ACC112 (cell line): Measurements from ENCODE around the gene MON2.
"Not testable (repeated sequence)": the region's sequence is repeated elsewhere in the genome, so short reads cannot be mapped to it uniquely, and the experiment has no call there.

Experiments
- H2AFZ ChIP-seq: fragments of 200-600 bp; sonication (generic); one replicate; pipeline ENCODE4 v1.6.0; 2017; ENCODE audit warnings: antibody characterized with exemption, low read length; ENCODE audit not compliant: unreplicated experiment
- H3K27ac ChIP-seq: fragments of 200-600 bp; sonication (generic); 2 replicates; pipeline ENCODE4 v1.5.1; 2014; ENCODE audit warnings: low read depth, mild to moderate bottlenecking, antibody characterized with exemption, low read length, moderate library complexity
- H3K27me3 ChIP-seq: fragments of 200-600 bp; sonication (generic); 2 replicates; pipeline ENCODE4 v1.6.1; 2014; ENCODE audit warnings: mild to moderate bottlenecking, antibody characterized with exemption, low read length, moderate library complexity, mixed read lengths; ENCODE audit not compliant: insufficient read depth
- H3K36me3 ChIP-seq: fragments of 200-600 bp; sonication (generic); 2 replicates; pipeline ENCODE4 v1.6.1; 2016; ENCODE audit warnings: mild to moderate bottlenecking, antibody characterized with exemption, low read length, moderate library complexity, mixed read lengths; ENCODE audit not compliant: insufficient read depth
- H3K4me1 ChIP-seq: fragments of 200-600 bp; sonication (generic); one replicate; pipeline ENCODE4 v1.6.1; 2016; ENCODE audit warnings: low read length, mixed read lengths; ENCODE audit not compliant: insufficient read depth, unreplicated experiment, control insufficient read depth
- H3K4me3 ChIP-seq: fragments of 200-600 bp; sonication (generic); 2 replicates; pipeline ENCODE4 v1.5.1; 2014; ENCODE audit warnings: mild to moderate bottlenecking, low read depth, low read length
- H3K79me2 ChIP-seq: fragments of 200-600 bp; sonication (generic); one replicate; pipeline ENCODE4 v1.6.0; 2016; ENCODE audit warnings: low read length; ENCODE audit not compliant: control insufficient read depth, unreplicated experiment, insufficient read depth

Gene MON2

GRCh38 chr12:62543741-62544140 lies 77.1 kb downstream of the MON2 start:
- Histone ChIP-seq H3K27me3 (no peaks in the 10 kb centered on the region), H2AFZ (no peak overlapping the region), H3K4me3 (no peak overlapping the region), H3K79me2 (no peaks in the 10 kb centered on the region), H3K27ac (no peak overlapping the region), H3K36me3 (peaks cover 8% of the 10 kb centered on the region; the same call in 1 of the 2 replicates), H3K4me1 (no peaks in the 10 kb centered on the region)

DNA sequence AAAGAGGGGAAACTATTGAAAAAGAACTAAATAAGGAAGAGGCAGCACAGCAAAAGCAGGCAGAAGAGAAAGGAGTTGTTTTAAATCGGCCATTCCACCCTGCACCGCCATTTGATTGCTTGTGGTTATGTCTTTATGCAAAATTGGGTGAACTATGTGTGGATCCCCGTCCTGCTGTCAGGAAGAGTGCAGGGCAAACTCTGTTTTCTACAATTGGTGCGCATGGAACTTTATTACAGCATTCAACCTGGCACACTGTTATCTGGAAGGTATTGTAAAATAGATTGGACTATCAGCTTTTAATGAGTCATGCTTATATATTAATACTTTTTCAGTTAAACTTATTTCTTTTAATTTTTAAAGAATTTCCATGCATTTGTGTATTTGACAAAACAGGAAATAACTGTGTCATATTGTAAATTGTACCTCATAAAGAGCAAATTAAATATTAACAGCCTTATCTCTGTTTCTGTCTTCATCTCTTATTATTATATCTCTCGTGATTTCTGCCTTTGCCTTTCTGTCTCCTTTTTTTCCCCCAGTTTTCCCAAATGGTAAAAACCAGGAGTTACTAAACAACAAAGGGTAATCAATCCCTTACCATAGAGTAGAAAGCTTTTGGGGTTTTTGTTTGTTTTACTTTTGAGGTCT lies 86.4 kb downstream of the MON2 start:
- no peak overlapping the region for H3K4me3 ChIP-seq
- H3K4me1 ChIP-seq = no peaks in the 10 kb centered on the region
- no peak overlapping the region for H3K27ac ChIP-seq
- no peak overlapping the region for H2AFZ ChIP-seq
- no peaks in the 10 kb centered on the region for H3K27me3 ChIP-seq
- H3K36me3 ChIP-seq = peaks cover 10% of the 10 kb centered on the region
- H3K79me2 ChIP-seq = no peaks in the 10 kb centered on the region

- H2AFZ ChIP-seq, H3K4me3 ChIP-seq, H3K79me2 ChIP-seq, H3K27ac ChIP-seq, H3K4me1 ChIP-seq, H3K27me3 ChIP-seq: not testable (repeated sequence)
- H3K36me3 ChIP-seq = peaks cover 12% of the 10 kb centered on the region
Observed at GRCh38 chr12:62559366-62559765, 92.7 kb downstream of the MON2 start.

- H3K36me3 ChIP-seq = peaks cover 11% of the 10 kb centered on the region
Observed at GRCh38 chr12:62562846-62563245, 96.2 kb downstream of the MON2 start.

DNA sequence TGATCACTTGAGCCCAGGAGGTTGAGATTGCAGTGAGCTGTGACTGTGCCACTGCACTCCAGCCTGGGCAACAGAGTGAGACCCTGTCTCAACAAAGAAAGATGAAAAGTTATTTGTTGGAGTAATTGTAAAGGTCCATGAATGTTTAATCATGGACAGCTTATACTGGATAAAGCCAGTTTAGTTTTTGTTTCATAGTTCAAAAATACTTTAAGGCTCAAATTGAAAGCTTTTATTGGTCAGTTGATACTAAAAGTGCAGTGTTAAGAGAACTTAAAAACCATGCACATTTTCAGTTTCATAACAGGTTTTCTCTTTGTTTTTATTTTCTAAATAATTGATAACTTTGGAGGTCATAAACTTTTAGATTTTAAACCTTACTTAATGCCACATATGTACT lies 108.4 kb downstream of the MON2 start:
- Histone ChIP-seq H3K79me2 (no peaks in the 10 kb centered on the region), H2AFZ (no peak overlapping the region), H3K4me1 (no peaks in the 10 kb centered on the region), H3K36me3 (peaks cover 3% of the 10 kb centered on the region; the same call in 1 of the 2 replicates), H3K4me3 (no peak overlapping the region), H3K27me3 (no peaks in the 10 kb centered on the region), H3K27ac (no peak overlapping the region)

More at GRCh38 chr12:62562846-62563245, 96.2 kb downstream of the MON2 start:
- no peaks in the 10 kb centered on the region for H3K27me3 ChIP-seq
- no peaks in the 10 kb centered on the region for H3K79me2 ChIP-seq
- no peak overlapping the region for H2AFZ ChIP-seq
- H3K4me3 ChIP-seq = no peak overlapping the region
- H3K27ac ChIP-seq = no peak overlapping the region
- H3K4me1 ChIP-seq = no peaks in the 10 kb centered on the region

- Histone ChIP-seq H3K27me3 (no peaks in the 10 kb centered on the region), H3K4me3 (no peak overlapping the region), H3K27ac (no peak overlapping the region), H3K79me2 (no peaks in the 10 kb centered on the region), H3K4me1 (no peaks in the 10 kb centered on the region), H3K36me3 (peaks cover 3% of the 10 kb centered on the region; the same call in 1 of the 2 replicates), H2AFZ (no peak overlapping the region)
Observed at GRCh38 chr12:62576503-62576902, 109.9 kb downstream of the MON2 start.

GRCh38 chr12:62578726-62579125 lies 112.1 kb downstream of the MON2 start:
- H3K4me1 ChIP-seq = no peaks in the 10 kb centered on the region
- H3K36me3 ChIP-seq = peaks cover 3% of the 10 kb centered on the region; the same call in 1 of the 2 replicates
- H3K4me3 ChIP-seq = no peak overlapping the region
- H3K79me2 ChIP-seq = no peaks in the 10 kb centered on the region
- H3K27me3 ChIP-seq = no peaks in the 10 kb centered on the region
- H3K27ac ChIP-seq = no peak overlapping the region
- no peak overlapping the region for H2AFZ ChIP-seq

GRCh38 chr12:62581288-62582064 lies 114.8 kb downstream of the MON2 start:
- H3K4me1 ChIP-seq = no peaks in the 10 kb centered on the region
- H2AFZ ChIP-seq = no peak overlapping the region
- no peaks in the 10 kb centered on the region for H3K79me2 ChIP-seq
- H3K27ac ChIP-seq = no peak overlapping the region
- H3K36me3 ChIP-seq = no peaks in the 10 kb centered on the region; the same call in 1 of the 2 replicates
- H3K4me3 ChIP-seq = no peak overlapping the region
- no peaks in the 10 kb centered on the region for H3K27me3 ChIP-seq

DNA sequence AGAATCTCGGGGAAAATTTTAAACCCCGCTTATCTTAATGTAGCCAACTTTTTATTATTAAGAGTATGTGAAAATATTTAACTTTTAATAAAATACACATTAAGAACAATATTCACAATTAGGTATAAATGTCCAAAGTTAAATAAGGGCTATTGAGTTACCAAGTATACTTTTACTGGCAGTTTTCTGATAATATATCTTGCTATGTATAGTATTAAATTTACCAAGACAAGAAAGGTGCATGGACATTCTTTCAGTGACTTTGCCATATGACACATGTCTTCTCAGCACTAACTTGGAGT lies 115.4 kb downstream of the MON2 start:
- H2AFZ ChIP-seq = no peak overlapping the region
- H3K4me1 ChIP-seq = no peaks in the 10 kb centered on the region
- no peak overlapping the region for H3K4me3 ChIP-seq
- H3K79me2 ChIP-seq = no peaks in the 10 kb centered on the region
- no peak overlapping the region for H3K27ac ChIP-seq
- H3K27me3 ChIP-seq = no peaks in the 10 kb centered on the region
- H3K36me3 ChIP-seq = no peaks in the 10 kb centered on the region; the same call in 1 of the 2 replicates

- no peaks in the 10 kb centered on the region; the same call in 1 of the 2 replicates for H3K36me3 ChIP-seq
Observed at GRCh38 chr12:62584619-62585018, 118.0 kb downstream of the MON2 start.

GRCh38 chr12:62586850-62587249 lies 120.2 kb downstream of the MON2 start:
- H3K27ac ChIP-seq = no peak overlapping the region
- peaks cover 11% of the 10 kb centered on the region for H3K4me1 ChIP-seq
- no peak overlapping the region for H2AFZ ChIP-seq
- H3K27me3 ChIP-seq = no peaks in the 10 kb centered on the region
- peaks cover 7% of the 10 kb centered on the region for H3K36me3 ChIP-seq
- no peak overlapping the region for H3K4me3 ChIP-seq
- no peaks in the 10 kb centered on the region for H3K79me2 ChIP-seq

More at GRCh38 chr12:62584619-62585018, 118.0 kb downstream of the MON2 start:
- Histone ChIP-seq H3K4me3 (no peak overlapping the region), H3K27me3 (no peaks in the 10 kb centered on the region), H3K4me1 (peaks cover 11% of the 10 kb centered on the region), H3K27ac (no peak overlapping the region), H3K79me2 (no peaks in the 10 kb centered on the region), H2AFZ (no peak overlapping the region)
